ENCODE data around the gene TMEM178B. TPM values are rescaled to one million over a fixed set of nuclear protein-coding genes. Genes with fewer than 3 reads are reported as not detected.

TMEM178B gene
- total RNA-seq, 2 experiments from 2014 or later, result not detected

DNA sequence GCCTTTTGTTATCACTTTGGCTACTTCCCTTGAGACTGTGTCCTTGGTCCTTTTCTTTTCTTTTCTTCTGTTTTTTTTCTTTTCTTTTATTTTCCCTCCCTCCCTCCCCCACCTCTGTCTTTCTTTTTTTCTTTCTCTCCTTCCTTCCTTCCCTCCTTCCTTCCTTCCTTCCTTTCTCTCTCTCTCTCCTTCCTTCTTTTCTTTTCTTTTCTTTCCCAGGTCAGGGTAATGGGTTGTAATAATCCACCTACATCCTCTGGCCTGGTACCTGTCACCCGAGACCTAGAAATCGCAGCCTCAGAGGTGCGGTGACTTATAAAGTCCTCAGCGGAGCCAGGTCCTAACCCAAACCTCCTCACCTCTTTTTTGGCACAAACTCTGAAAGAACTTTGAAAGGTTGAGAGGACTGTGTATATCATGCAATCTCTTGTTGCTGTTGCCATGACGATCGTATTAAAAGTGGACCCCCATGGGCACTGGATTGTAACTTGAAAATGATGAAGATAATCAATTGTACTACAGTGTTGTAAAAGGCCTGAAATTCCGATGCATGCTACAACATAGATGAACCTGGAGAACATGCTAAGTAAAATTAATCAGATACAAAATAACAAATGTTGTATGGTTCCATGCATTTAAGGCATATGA, 336.6 kb downstream of the TMEM178B start:
- ChIA-PET CTCF (no interaction called here), POLR2A (no interaction called here)
- Histone ChIP-seq H3K36me3 (ENCODE audit: insufficient read depth, low read length) (no peaks in the 10 kb centered on the region), H3K4me3 (ENCODE audit: low read length) (no peak overlapping the region), H3K27ac (ENCODE audit: low read depth in 1 of 2, low read length in 2 of 2) (no peak overlapping the region), H3K4me1 (ENCODE audit: insufficient read depth, low read length) (no peaks in the 10 kb centered on the region), H3K9me3 (ENCODE audit: control insufficient read depth in 1 of 2, insufficient read depth in 1 of 2, low read length in 2 of 2) (no peaks in the 10 kb centered on the region), H3K27me3 (ENCODE audit: control insufficient read depth in 1 of 2, insufficient read depth in 2 of 2, low read length in 2 of 2) (peaks cover 2 to 4% of the 10 kb centered on the region in 2 experiments)
- Mint-ChIP-seq H3K4me1 (ENCODE audit: low read depth) (no peaks in the 10 kb centered on the region), H3K9me3 (no peaks in the 10 kb centered on the region), H3K36me3 (ENCODE audit: low read depth) (no peaks in the 10 kb centered on the region), H3K27ac (no peak overlapping the region), H3K4me3 (no peak overlapping the region), H3K27me3 (peaks cover 27% of the 10 kb centered on the region)
- DNase-seq (no peak), ATAC-seq (ENCODE audit: poor library complexity) (no peak)
- TF ChIP-seq, protein P1, sequence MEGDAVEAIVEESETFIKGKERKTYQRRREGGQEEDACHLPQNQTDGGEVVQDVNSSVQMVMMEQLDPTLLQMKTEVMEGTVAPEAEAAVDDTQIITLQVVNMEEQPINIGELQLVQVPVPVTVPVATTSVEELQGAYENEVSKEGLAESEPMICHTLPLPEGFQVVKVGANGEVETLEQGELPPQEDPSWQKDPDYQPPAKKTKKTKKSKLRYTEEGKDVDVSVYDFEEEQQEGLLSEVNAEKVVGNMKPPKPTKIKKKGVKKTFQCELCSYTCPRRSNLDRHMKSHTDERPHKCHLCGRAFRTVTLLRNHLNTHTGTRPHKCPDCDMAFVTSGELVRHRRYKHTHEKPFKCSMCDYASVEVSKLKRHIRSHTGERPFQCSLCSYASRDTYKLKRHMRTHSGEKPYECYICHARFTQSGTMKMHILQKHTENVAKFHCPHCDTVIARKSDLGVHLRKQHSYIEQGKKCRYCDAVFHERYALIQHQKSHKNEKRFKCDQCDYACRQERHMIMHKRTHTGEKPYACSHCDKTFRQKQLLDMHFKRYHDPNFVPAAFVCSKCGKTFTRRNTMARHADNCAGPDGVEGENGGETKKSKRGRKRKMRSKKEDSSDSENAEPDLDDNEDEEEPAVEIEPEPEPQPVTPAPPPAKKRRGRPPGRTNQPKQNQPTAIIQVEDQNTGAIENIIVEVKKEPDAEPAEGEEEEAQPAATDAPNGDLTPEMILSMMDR (IDR thresholded peaks at IDR 0.05), result no peak
- intact Hi-C loops (cut with DNase I, micrococcal nuclease), result no loop called here

GRCh38 chr7:141411133-141411532, 337.3 kb downstream of the TMEM178B start:
- Histone ChIP-seq H3K9me3 (ENCODE audit: control insufficient read depth in 1 of 2, insufficient read depth in 1 of 2, low read length in 2 of 2) (no peaks in the 10 kb centered on the region), H3K27ac (ENCODE audit: low read depth in 1 of 2, low read length in 2 of 2) (no peak overlapping the region), H3K4me1 (ENCODE audit: insufficient read depth, low read length) (no peaks in the 10 kb centered on the region), H3K4me3 (ENCODE audit: low read length) (no peak overlapping the region), H3K36me3 (ENCODE audit: insufficient read depth, low read length) (no peaks in the 10 kb centered on the region), H3K27me3 (ENCODE audit: control insufficient read depth in 1 of 2, insufficient read depth in 2 of 2, low read length in 2 of 2) (peaks cover 4 to 5% of the 10 kb centered on the region in 2 experiments)
- ChIA-PET CTCF (interaction anchor here (0.6 kb wide), 1 partner anchor 74 kb away, joined by 3 read pairs; no protein-coding TSS in a partner anchor), POLR2A (no interaction called here)
- Mint-ChIP-seq H3K27ac (no peak overlapping the region), H3K4me3 (no peak overlapping the region), H3K27me3 (peaks cover 27% of the 10 kb centered on the region), H3K4me1 (ENCODE audit: low read depth) (no peaks in the 10 kb centered on the region), H3K36me3 (ENCODE audit: low read depth) (no peaks in the 10 kb centered on the region), H3K9me3 (no peaks in the 10 kb centered on the region)
- intact Hi-C loops (cut with DNase I, micrococcal nuclease), result no loop called here
- TF ChIP-seq, protein P1 (IDR thresholded peaks at IDR 0.05), result no peak
- ATAC-seq (ENCODE audit: poor library complexity), result no peak
- no peak for DNase-seq

DNA sequence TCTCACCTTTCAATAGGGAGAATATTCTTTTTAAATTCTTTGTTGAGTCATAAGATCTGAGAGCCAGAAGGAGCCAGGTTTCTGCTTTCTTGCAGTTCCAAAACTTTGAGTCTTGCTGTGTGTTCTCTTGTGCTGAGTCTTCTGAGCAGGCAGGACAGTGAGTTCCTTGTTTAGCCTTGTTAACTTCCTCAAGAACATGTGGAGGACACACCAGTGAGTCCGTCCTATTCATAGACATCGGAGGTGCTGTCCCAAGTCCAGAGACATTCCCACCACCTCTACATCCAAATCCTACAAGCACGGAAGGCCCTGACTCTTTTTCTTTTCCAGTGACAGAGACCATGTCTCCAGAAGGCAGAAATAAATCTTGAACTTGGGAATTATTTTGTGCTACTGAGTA, 342.1 kb downstream of the TMEM178B start:
- H3K4me1 Mint-ChIP-seq (ENCODE audit: low read depth), result no peaks in the 10 kb centered on the region
- CTCF ChIA-PET, result no interaction called here

More for the DNA sequence above, 342.1 kb downstream of the TMEM178B start:
- H3K4me1 ChIP-seq (ENCODE audit: insufficient read depth, low read length), result no peaks in the 10 kb centered on the region
- intact Hi-C loops (cut with DNase I, micrococcal nuclease), result no loop called here
- H3K4me3 ChIP-seq (ENCODE audit: low read length), result no peak overlapping the region
- H3K9me3 Mint-ChIP-seq, result no peaks in the 10 kb centered on the region
- H3K36me3 Mint-ChIP-seq (ENCODE audit: low read depth), result no peaks in the 10 kb centered on the region
- H3K27ac ChIP-seq (ENCODE audit: low read depth in 1 of 2, low read length in 2 of 2), result no peak overlapping the region
- H3K27me3 ChIP-seq (ENCODE audit: control insufficient read depth in 1 of 2, insufficient read depth in 2 of 2, low read length in 2 of 2), result peaks cover 4 to 5% of the 10 kb centered on the region in 2 experiments
- ATAC-seq (ENCODE audit: poor library complexity) (no peak), DNase-seq (no peak)
- H3K4me3 Mint-ChIP-seq, result no peak overlapping the region
- no peak overlapping the region for H3K27ac Mint-ChIP-seq
- H3K27me3 Mint-ChIP-seq, result peaks cover 46% of the 10 kb centered on the region
- no peaks in the 10 kb centered on the region for H3K36me3 ChIP-seq (ENCODE audit: insufficient read depth, low read length)
- TF ChIP-seq, protein P1 (IDR thresholded peaks at IDR 0.05), result no peak
- H3K9me3 ChIP-seq (ENCODE audit: control insufficient read depth in 1 of 2, insufficient read depth in 1 of 2, low read length in 2 of 2), result no peaks in the 10 kb centered on the region
- POLR2A ChIA-PET, result no interaction called here

Measured in CD4-positive, alpha-beta T cell (primary cell).